NCI-H2227 treated with DMSO at 0.1 percent for 48 hours (cell line): ENCODE measurements around the gene SLC11A1.

Experiments
- DNase-seq: peaks from one replicate; lab custom pipeline; 2025; lab: John Stamatoyannopoulos, UW

The SLC11A1 gene, protein sequence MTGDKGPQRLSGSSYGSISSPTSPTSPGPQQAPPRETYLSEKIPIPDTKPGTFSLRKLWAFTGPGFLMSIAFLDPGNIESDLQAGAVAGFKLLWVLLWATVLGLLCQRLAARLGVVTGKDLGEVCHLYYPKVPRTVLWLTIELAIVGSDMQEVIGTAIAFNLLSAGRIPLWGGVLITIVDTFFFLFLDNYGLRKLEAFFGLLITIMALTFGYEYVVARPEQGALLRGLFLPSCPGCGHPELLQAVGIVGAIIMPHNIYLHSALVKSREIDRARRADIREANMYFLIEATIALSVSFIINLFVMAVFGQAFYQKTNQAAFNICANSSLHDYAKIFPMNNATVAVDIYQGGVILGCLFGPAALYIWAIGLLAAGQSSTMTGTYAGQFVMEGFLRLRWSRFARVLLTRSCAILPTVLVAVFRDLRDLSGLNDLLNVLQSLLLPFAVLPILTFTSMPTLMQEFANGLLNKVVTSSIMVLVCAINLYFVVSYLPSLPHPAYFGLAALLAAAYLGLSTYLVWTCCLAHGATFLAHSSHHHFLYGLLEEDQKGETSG

GRCh38 chr2:218381916-218382366 is at the start of gene SLC11A1:
TSS of gene SLC11A1 (plus strand) at chr2:218382273. CDS start at chr2:218382369, 96 bp downstream.
- DNase-seq: no peak

DNA sequence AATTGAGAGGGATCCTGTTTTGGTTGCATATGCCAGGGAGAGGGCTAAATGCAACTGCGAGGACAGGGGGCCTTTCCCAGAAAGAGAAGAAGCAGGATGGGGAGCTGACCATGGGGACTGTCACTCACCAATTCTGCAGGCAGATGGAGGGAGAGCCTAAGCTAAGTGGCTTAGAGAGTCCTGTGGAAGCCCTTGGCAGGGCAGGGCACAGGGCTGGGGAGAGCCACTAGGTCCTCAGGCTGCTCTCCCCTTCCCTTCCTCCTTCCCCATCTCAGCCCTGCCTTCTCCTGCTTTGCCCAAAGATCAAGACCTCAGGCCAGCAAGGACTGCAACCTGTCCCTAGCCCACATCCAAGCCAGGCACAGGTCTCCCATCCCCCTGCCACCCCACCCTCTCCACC is 49.8 kb upstream of the SLC11A1 start:
- no peak for DNase-seq

DNA sequence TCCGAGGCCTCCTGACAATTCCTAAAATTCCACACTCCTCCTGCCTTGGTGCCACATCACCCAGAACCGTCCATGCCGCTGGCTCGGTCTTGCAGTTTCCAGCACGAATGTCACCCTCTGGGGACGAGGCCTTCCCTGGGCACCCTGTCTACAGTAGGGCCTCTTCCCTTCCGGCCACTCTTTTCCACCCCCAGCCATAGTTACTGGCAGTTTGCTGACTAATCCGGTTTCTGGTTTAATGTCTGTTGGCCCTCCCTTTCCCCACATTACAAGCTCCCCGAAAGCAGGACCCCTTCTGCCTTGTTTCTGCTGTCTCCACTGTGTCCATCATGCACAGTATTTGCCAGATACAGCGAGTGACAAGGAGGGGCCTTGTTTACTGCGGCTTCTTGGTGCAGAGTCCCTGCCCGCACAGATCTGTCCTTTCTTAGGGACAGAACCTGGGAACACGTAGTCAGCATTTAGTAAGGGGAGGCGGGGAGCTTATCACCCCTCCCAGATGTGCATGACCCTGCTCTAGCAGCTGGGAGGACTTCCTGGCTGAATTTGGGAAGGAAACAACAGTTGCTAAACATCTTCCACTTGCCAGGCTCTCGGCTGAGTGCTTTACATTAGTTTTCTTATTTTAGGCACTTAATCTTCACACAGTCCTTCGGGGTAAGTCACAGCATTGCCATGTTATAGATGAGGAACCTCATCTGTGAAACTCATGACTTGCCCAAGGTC is 49.0 kb upstream of the SLC11A1 start:
- no peak for DNase-seq

GRCh38 chr2:218334531-218334930 is 47.5 kb upstream of the SLC11A1 start:
- DNase-seq: no peak

- DNase-seq: no peak
Observed at GRCh38 chr2:218340656-218341055, 41.4 kb upstream of the SLC11A1 start.

GRCh38 chr2:218341381-218341780 is 40.7 kb upstream of the SLC11A1 start:
- no peak for DNase-seq

- DNase-seq: no peak
Observed at GRCh38 chr2:218342837-218343236, 39.2 kb upstream of the SLC11A1 start.

DNA sequence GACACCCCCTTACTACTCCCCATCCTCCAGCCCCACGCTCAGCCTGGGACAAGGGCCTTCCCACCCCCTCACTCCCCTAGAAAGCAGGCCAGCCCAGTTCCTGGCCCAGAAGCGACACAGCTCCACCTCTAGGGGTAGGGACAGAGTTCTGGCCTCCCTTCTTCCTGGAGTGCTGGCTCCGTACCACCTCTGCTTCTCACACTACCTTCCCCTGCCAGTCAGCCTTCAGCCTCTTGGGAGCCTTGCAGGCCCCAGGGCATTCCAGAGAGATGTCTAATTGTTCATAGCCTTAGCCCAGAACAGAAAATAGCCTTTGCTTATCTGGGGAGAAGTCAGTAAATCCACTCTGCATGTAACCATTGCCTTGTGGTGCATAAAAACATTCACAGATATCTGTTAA is 38.5 kb upstream of the SLC11A1 start:
- no peak for DNase-seq

- DNase-seq: no peak
Observed at GRCh38 chr2:218344090-218344754, 37.9 kb upstream of the SLC11A1 start.

DNA sequence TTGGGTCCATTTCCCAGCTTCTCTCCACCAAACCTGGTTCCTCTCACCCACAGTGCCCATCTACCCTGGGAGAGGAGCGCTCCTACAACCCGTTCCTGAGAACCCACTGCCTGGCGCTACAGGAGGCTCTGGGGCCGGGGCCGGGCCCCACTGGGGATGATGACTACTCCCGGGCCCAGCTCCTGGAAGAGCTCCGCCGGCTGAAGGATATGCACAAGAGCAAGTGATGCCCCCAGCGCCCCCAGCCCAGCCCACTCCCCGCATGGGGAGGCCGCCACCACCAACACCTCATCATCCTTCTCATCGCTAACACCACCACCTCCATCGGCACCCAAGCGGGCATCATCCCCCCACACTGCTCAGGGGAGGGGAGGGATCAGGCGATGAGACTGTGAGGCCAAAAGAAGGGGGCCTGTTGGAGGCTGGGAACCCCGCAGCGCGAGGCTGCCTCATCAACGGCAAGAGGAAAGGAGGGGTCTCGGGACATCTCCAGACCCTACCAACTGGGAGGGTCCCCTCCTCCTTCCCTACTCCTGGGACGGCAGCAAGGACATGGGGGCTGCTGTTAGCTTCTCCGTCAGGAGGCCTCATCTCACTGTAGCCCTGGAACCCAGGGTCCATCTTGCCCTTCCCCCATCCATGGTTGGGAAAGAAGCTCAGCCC is 37.2 kb upstream of the SLC11A1 start:
- DNase-seq: no peak

GRCh38 chr2:218345491-218346236 is 36.4 kb upstream of the SLC11A1 start:
- no peak for DNase-seq

GRCh38 chr2:218347172-218347571 is 34.9 kb upstream of the SLC11A1 start:
- no peak for DNase-seq

GRCh38 chr2:218354045-218354444 is 28.0 kb upstream of the SLC11A1 start:
- no peak for DNase-seq

DNA sequence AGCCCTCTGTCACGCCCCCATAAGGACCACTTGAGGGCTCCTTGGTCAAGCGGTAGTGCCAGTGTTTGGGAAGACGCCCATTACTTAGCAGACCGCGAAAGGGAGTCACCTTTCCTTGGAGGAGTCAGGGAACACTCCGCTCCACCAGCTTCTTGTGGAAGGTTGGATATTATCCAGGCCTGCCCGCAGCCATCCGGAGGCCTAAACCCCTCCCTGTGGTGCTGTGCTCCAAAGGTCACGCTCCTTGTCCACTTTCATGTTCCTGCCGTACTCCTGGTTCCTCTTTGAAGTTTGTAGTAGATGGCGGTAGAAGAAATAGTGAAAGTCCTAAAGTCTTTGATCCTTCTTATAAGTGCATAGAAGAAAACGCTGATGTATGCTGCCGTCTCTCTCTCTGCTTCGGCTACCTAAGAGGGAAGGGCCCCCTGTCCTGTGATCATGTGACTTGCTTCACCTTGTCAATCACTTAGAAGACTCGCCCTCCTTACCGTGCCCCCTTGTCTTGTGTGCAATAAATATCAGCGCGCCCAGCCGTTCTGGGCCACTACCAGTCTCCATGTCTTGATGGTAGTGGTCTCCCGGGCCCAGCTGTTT is 27.1 kb upstream of the SLC11A1 start:
- DNase-seq: no peak

DNA sequence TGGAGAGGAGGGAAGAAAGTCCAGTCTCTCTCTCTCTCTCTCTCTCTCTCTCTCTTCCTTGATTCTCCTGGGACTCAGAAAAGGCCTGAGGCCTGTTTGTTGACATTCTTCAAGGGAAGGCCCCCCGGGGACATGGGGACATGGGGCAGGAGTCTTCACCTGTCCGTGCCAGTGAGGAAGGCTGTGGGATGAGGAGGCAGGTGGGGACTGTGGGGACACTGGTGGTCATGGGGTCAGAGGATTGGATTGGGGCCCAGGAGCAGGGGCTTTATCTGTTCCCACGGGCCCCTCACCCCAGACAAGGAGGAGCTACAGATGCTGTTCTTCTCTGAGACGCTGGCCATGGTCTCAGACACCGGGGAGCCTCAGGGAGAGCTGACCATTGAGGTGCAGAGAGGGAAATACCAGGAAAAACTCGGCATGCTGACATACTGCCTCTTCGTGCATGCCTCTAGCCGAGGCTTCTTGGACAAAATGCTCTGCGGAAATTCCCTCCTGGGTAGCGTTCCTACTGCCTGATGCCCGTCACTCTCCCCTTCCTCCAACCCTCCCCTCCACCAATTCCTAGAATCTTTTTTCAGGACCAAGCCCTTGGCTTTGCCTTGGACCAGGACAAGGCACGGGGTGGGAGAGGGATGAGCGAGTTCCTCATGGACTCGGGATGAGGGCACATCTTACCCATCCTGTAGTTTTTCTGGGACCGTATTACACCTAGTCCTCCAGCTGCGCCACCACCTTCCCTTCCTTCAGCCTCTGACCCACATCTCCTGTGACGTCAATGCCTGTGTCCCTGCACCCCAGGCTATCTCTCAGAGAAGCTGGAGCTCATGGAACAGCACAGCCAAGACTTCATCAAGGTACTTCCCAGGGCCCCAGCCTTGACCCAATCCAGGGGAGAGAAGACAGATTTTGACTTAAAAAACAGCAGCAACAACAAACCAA is 24.6 kb upstream of the SLC11A1 start:
- no peak for DNase-seq

GRCh38 chr2:218360453-218360852 is 21.6 kb upstream of the SLC11A1 start:
- DNase-seq: no peak

- DNase-seq: no peak
Observed at GRCh38 chr2:218362606-218363005, 19.5 kb upstream of the SLC11A1 start.

GRCh38 chr2:218363736-218364135 is 18.3 kb upstream of the SLC11A1 start:
- no peak for DNase-seq

DNA sequence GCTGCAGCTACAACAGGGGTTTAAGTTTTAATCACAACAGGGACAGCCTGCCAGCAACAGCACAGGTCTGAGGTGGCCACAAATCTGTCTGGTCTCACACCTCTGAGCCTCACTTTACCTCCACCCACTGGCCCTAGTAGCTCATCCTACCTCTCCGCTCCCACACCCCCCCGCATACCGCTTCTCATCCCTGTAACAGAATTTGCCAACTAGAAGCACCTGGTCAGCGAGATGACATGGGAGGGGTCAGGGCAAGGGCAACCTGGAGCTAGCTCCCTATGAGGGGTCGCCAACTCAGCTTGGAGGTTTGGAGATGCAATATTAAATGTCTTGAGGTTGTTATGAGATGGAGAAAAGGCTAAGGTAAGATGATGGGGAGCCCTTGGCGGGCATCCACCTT is 17.9 kb upstream of the SLC11A1 start:
- no peak for DNase-seq
